ENCODE results near the gene ITGB1BP2. TPM values are rescaled to one million over a fixed set of nuclear protein-coding genes. Genes with fewer than 3 reads are reported as not detected.
"Not testable (repeated sequence)": the region's sequence is repeated elsewhere in the genome, so short reads cannot be mapped to it uniquely, and the experiment has no call there.

The ITGB1BP2 gene
- total RNA-seq, 2 experiments from 2014 or later, result 7.8 to 8.9 TPM

- BruUV-seq (replicated peaks), result no TSS peak
- intact Hi-C loops (cut with micrococcal nuclease; ENCODE audit: unreplicated experiment), result no loop called here
- no peak for DNase-seq (ENCODE audit: low spot score)
- POLR2A ChIA-PET, result no interaction called here
- no peak overlapping the region for H2AFZ ChIP-seq (ENCODE audit: low read length)
- H3K9me3 ChIP-seq (ENCODE audit: low read length), result no peaks in the 10 kb centered on the region
- H3K4me3 ChIP-seq (ENCODE audit: low read depth, low read length, poor library complexity, severe bottlenecking), result no peak overlapping the region
- H4K20me1 ChIP-seq (ENCODE audit: insufficient read depth, low read length), result no peaks in the 10 kb centered on the region
- H3K79me2 ChIP-seq (ENCODE audit: insufficient read depth, low read depth, low read length), result no peaks in the 10 kb centered on the region
- TF ChIP-seq CTCF (conservative IDR thresholded peaks at IDR 0.05; ENCODE audit: low read length) (no peak), EZH2phosphoT487 (IDR thresholded peaks at IDR 0.05; ENCODE audit: borderline replicate concordance, low read depth, low read length) (no peak)
- no peak overlapping the region for H3K4me2 ChIP-seq (ENCODE audit: low read length)
- no peaks in the 10 kb centered on the region for H3K4me1 ChIP-seq (ENCODE audit: insufficient read depth, low read length, poor library complexity, severe bottlenecking)
- CTCF ChIA-PET (ENCODE audit: unreplicated experiment), result no interaction called here
- no peaks in the 10 kb centered on the region for H3K9me2 ChIP-seq (ENCODE audit: insufficient read depth, low read length)
- H3K27ac ChIP-seq (ENCODE audit: low read depth, low read length, poor library complexity, severe bottlenecking), result no peak overlapping the region
- H3K36me3 ChIP-seq (ENCODE audit: insufficient read depth, low read length), result no peaks in the 10 kb centered on the region; the same call in 1 of the 2 replicates
These were observed 24.8 kb downstream of the ITGB1BP2 start for GRCh38 chrX:71326394-71326793.

GRCh38 chrX:71349151-71349665, 47.7 kb downstream of the ITGB1BP2 start:
- H3K4me2 ChIP-seq (ENCODE audit: low read length); H3K4me3 ChIP-seq (ENCODE audit: low read depth, low read length, poor library complexity, severe bottlenecking); DNase-seq (ENCODE audit: low spot score); H4K20me1 ChIP-seq (ENCODE audit: insufficient read depth, low read length); H3K79me2 ChIP-seq (ENCODE audit: insufficient read depth, low read depth, low read length); H3K9me2 ChIP-seq (ENCODE audit: insufficient read depth, low read length); H3K27ac ChIP-seq (ENCODE audit: low read depth, low read length, poor library complexity, severe bottlenecking); H3K36me3 ChIP-seq (ENCODE audit: insufficient read depth, low read length); intact Hi-C loops (cut with micrococcal nuclease; ENCODE audit: unreplicated experiment); POLR2A ChIA-PET; H3K9me3 ChIP-seq (ENCODE audit: low read length); CTCF ChIA-PET (ENCODE audit: unreplicated experiment); H2AFZ ChIP-seq (ENCODE audit: low read length); BruUV-seq (replicated peaks); H3K4me1 ChIP-seq (ENCODE audit: insufficient read depth, low read length, poor library complexity, severe bottlenecking): not testable (repeated sequence)

- BruUV-seq (replicated peaks); H3K9me3 ChIP-seq (ENCODE audit: low read length); H2AFZ ChIP-seq (ENCODE audit: low read length); intact Hi-C loops (cut with micrococcal nuclease; ENCODE audit: unreplicated experiment); H3K4me3 ChIP-seq (ENCODE audit: low read depth, low read length, poor library complexity, severe bottlenecking); H3K4me2 ChIP-seq (ENCODE audit: low read length); H4K20me1 ChIP-seq (ENCODE audit: insufficient read depth, low read length); POLR2A ChIA-PET; DNase-seq (ENCODE audit: low spot score); H3K36me3 ChIP-seq (ENCODE audit: insufficient read depth, low read length); CTCF ChIA-PET (ENCODE audit: unreplicated experiment); H3K79me2 ChIP-seq (ENCODE audit: insufficient read depth, low read depth, low read length); H3K27ac ChIP-seq (ENCODE audit: low read depth, low read length, poor library complexity, severe bottlenecking); H3K9me2 ChIP-seq (ENCODE audit: insufficient read depth, low read length); H3K4me1 ChIP-seq (ENCODE audit: insufficient read depth, low read length, poor library complexity, severe bottlenecking): not testable (repeated sequence)
These were observed 48.3 kb downstream of the ITGB1BP2 start for GRCh38 chrX:71349867-71350266.

GRCh38 chrX:71352439-71352838, 50.9 kb downstream of the ITGB1BP2 start:
- BruUV-seq (replicated peaks); H3K9me3 ChIP-seq (ENCODE audit: low read length); H3K4me1 ChIP-seq (ENCODE audit: insufficient read depth, low read length, poor library complexity, severe bottlenecking); H3K4me3 ChIP-seq (ENCODE audit: low read depth, low read length, poor library complexity, severe bottlenecking); POLR2A ChIA-PET; H3K9me2 ChIP-seq (ENCODE audit: insufficient read depth, low read length); H3K36me3 ChIP-seq (ENCODE audit: insufficient read depth, low read length); H4K20me1 ChIP-seq (ENCODE audit: insufficient read depth, low read length); H2AFZ ChIP-seq (ENCODE audit: low read length); DNase-seq (ENCODE audit: low spot score); H3K79me2 ChIP-seq (ENCODE audit: insufficient read depth, low read depth, low read length); H3K4me2 ChIP-seq (ENCODE audit: low read length); H3K27ac ChIP-seq (ENCODE audit: low read depth, low read length, poor library complexity, severe bottlenecking); intact Hi-C loops (cut with micrococcal nuclease; ENCODE audit: unreplicated experiment): not testable (repeated sequence)
- CTCF ChIA-PET (ENCODE audit: unreplicated experiment), result interaction anchor here (0.6 kb wide), 1 partner anchor 201 kb away, joined by 3 read pairs; no protein-coding TSS in a partner anchor

Other genes with a start within 250 kb of the ITGB1BP2 start
- gene SNX12, start 233.4 kb upstream of the ITGB1BP2 start, total RNA-seq (2014; rRNA removed; shearing (Covaris generic)), result 21.3 and 24.8 TPM in 2 replicates
- gene SNX12, start 233.4 kb upstream of the ITGB1BP2 start, total RNA-seq (2022), result 27.4 and 28.7 TPM in 2 replicates
- 3.8 and 6.7 TPM in 2 replicates for gene FOXO4, start 205.9 kb upstream of the ITGB1BP2 start, total RNA-seq (2014; rRNA removed; shearing (Covaris generic))
- 12.1 and 12.8 TPM in 2 replicates for gene FOXO4, start 205.9 kb upstream of the ITGB1BP2 start, total RNA-seq (2022)
- gene CXorf65, start 195.0 kb upstream of the ITGB1BP2 start, total RNA-seq (2014; rRNA removed; shearing (Covaris generic)), result 1.1 and 3.2 TPM in 2 replicates
- 1.8 and 5.1 TPM in 2 replicates for gene CXorf65, start 195.0 kb upstream of the ITGB1BP2 start, total RNA-seq (2022)
- gene IL2RG, start 190.2 kb upstream of the ITGB1BP2 start, total RNA-seq (2014; rRNA removed; shearing (Covaris generic)), result 20.5 and 21.5 TPM in 2 replicates
- gene IL2RG, start 190.2 kb upstream of the ITGB1BP2 start, total RNA-seq (2022), result 33.3 and 33.6 TPM in 2 replicates
- 20.5 and 23.1 TPM in 2 replicates for gene MED12, start 183.2 kb upstream of the ITGB1BP2 start, total RNA-seq (2014; rRNA removed; shearing (Covaris generic))
- gene MED12, start 183.2 kb upstream of the ITGB1BP2 start, total RNA-seq (2022), result 31.1 and 38.8 TPM in 2 replicates
- gene NLGN3, start 156.9 kb upstream of the ITGB1BP2 start, total RNA-seq (2014; rRNA removed; shearing (Covaris generic)), result 0.51 and 0.57 TPM in 2 replicates
- gene NLGN3, start 156.9 kb upstream of the ITGB1BP2 start, total RNA-seq (2022), result 1.3 and 1.7 TPM in 2 replicates
- not detected in 2 replicates for gene GJB1, start 78.5 kb upstream of the ITGB1BP2 start, total RNA-seq (2014; rRNA removed; shearing (Covaris generic))
- not detected in 2 replicates for gene GJB1, start 78.5 kb upstream of the ITGB1BP2 start, total RNA-seq (2022)
- 21.8 and 23.8 TPM in 2 replicates for gene ZMYM3, start 47.6 kb upstream of the ITGB1BP2 start, total RNA-seq (2014; rRNA removed; shearing (Covaris generic))
- gene ZMYM3, start 47.6 kb upstream of the ITGB1BP2 start, total RNA-seq (2022), result 40.3 and 41.4 TPM in 2 replicates
- gene NONO, start 18.1 kb upstream of the ITGB1BP2 start, total RNA-seq (2014; rRNA removed; shearing (Covaris generic)), result 379 and 508 TPM in 2 replicates
- gene NONO, start 18.1 kb upstream of the ITGB1BP2 start, total RNA-seq (2022), result 488 and 532 TPM in 2 replicates
- 30.2 and 50.8 TPM in 2 replicates for gene TAF1, start 64.6 kb downstream of the ITGB1BP2 start, total RNA-seq (2014; rRNA removed; shearing (Covaris generic))
- 48.2 and 52.2 TPM in 2 replicates for gene TAF1, start 64.6 kb downstream of the ITGB1BP2 start, total RNA-seq (2022)
- gene OGT, start 231.4 kb downstream of the ITGB1BP2 start, total RNA-seq (2014; rRNA removed; shearing (Covaris generic)), result 160 and 185 TPM in 2 replicates
- gene OGT, start 231.4 kb downstream of the ITGB1BP2 start, total RNA-seq (2022), result 291 and 387 TPM in 2 replicates

Measured in OCI-LY7 (cell line).